LNCAP (cell line): Measurements from ENCODE around the gene HOXD1.

Source experiments
- CTCF ChIP-seq: fragments of 450-650 bp; IDR thresholded peaks from 2 replicates; pipeline ENCODE4 v1.5.1; 2017; ENCODE audit warnings: mild to moderate bottlenecking

HOXD1 gene

GRCh38 chr2:176160986-176161824 lies 27.3 kb upstream of the HOXD1 start:
- TF ChIP-seq CTCF = no peak

- TF ChIP-seq CTCF = no peak
Measured at GRCh38 chr2:176161825-176162626, 26.4 kb upstream of the HOXD1 start.

GRCh38 chr2:176162911-176163671 lies 25.4 kb upstream of the HOXD1 start:
- TF ChIP-seq CTCF = no peak

- TF ChIP-seq CTCF = no peak
Measured at GRCh38 chr2:176163672-176164056, 24.8 kb upstream of the HOXD1 start.

- TF ChIP-seq CTCF = no peak
Measured at GRCh38 chr2:176164201-176164600, 24.3 kb upstream of the HOXD1 start.

GRCh38 chr2:176164611-176165369 lies 23.7 kb upstream of the HOXD1 start:
- TF ChIP-seq CTCF = no peak
